SK-N-SH (cell line): ENCODE results near the gene TMEM266. TPM values are rescaled to one million over a fixed set of nuclear protein-coding genes. Genes with fewer than 3 reads are reported as not detected.

ENCODE experiments used
- CTCF ChIA-PET: fragments of 300-600, 350-600 bp; formaldehyde crosslinking; extraction: SDS; loops from one replicate; lab custom pipeline; 2021; lab: Yijun Ruan, JAX
- POLR2A ChIA-PET: fragments of 350-600 bp; sonication (Branson Sonifier 250); formaldehyde crosslinking; extraction: SDS; loops from one replicate; lab custom pipeline; 2020; ENCODE audit warnings: antibody characterized with exemption, inconsistent platforms; lab: Yijun Ruan, JAX
- DNase-seq: peaks from one replicate; pipeline ENCODE4 v3.0.0; 2012
- H2AFZ ChIP-seq: fragments of 200-600 bp; sonication (generic); 2 replicates; pipeline ENCODE4 v1.8.1; 2016; ENCODE audit warnings: antibody characterized with exemption, mild to moderate bottlenecking, low read depth
- H3F3A ChIP-seq: fragments of 200-600 bp; sonication (generic); replicated peaks from 2 replicates; pipeline ENCODE3; 2016; ENCODE audit warnings: antibody characterized with exemption, mild to moderate bottlenecking; ENCODE audit not compliant: insufficient read depth
- H3K27ac ChIP-seq, 2 experiments: fragments of 200-500 bp in 1 of 2; fragments of 200-600 bp in 1 of 2; sonication (Bioruptor generic) in 1 of 2; sonication (generic), shearing (Covaris generic) in 1 of 2; 2 replicates each; pipeline versions ENCODE4 v1.5.1 to v1.6.1; 2014 to 2016; ENCODE audit warnings: low read depth in 2 of 2, inconsistent platforms in 1 of 2, low read length in 1 of 2, mild to moderate bottlenecking in 1 of 2, mixed read lengths in 1 of 2
- H3K27me3 ChIP-seq: fragments of 200-600 bp; sonication (generic), shearing (Covaris generic); 2 replicates; pipeline ENCODE4 v1.6.1; 2016; ENCODE audit warnings: mixed run types; ENCODE audit not compliant: insufficient read depth
- H3K36me3 ChIP-seq, 2 experiments: fragments of 200-500 bp in 1 of 2; fragments of 200-600 bp in 1 of 2; sonication (Bioruptor generic) in 1 of 2; sonication (generic) in 1 of 2; replicated peaks in 1 of 2; 2 replicates each; pipeline versions ENCODE3 to v1.5.1; 2014 to 2016; ENCODE audit warnings: low read length in 1 of 2, mild to moderate bottlenecking in 1 of 2; ENCODE audit not compliant: insufficient read depth in 2 of 2, control insufficient read depth in 1 of 2
- H3K4me1 ChIP-seq, 2 experiments: fragments of 200-500 bp in 1 of 2; fragments of 200-600 bp in 1 of 2; sonication (Bioruptor generic) in 1 of 2; sonication (generic), shearing (Covaris generic) in 1 of 2; 2 replicates each; pipeline versions ENCODE4 v1.5.1 to v1.6.1; 2014 to 2016; ENCODE audit warnings: low read depth in 1 of 2, low read length in 1 of 2, mixed run types in 1 of 2; ENCODE audit not compliant: insufficient read depth in 2 of 2, control insufficient read depth in 1 of 2
- H3K4me2 ChIP-seq: fragments of 200-600 bp; sonication (generic), shearing (Covaris generic); 2 replicates; pipeline ENCODE4 v1.6.1; 2017; ENCODE audit warnings: mixed run types
- H3K4me3 ChIP-seq, 2 experiments: fragments of 200-500 bp in 1 of 2; fragments of 200-600 bp in 1 of 2; sonication (Bioruptor generic) in 1 of 2; sonication (generic), shearing (Covaris generic) in 1 of 2; 2 replicates each; pipeline versions ENCODE4 v1.5.1 to v1.8.1; 2014 to 2016; ENCODE audit warnings: low read depth in 2 of 2, inconsistent platforms in 1 of 2, low read length in 1 of 2, mild to moderate bottlenecking in 1 of 2, mixed read lengths in 1 of 2, moderate library complexity in 1 of 2
- H3K79me2 ChIP-seq: fragments of 200-600 bp; sonication (generic); 2 replicates; pipeline ENCODE4 v1.8.1; 2017; ENCODE audit warnings: mild to moderate bottlenecking; ENCODE audit not compliant: insufficient read depth
- H3K9ac ChIP-seq: fragments of 200-600 bp; sonication (generic); 2 replicates; pipeline ENCODE4 v1.6.1; 2017; ENCODE audit warnings: mixed run types
- H3K9me2 ChIP-seq: fragments of 200-600 bp; sonication (generic); 2 replicates; pipeline ENCODE4 v1.6.1; 2017; ENCODE audit warnings: mixed run types
- H3K9me3 ChIP-seq: fragments of 200-600 bp; sonication (generic); 2 replicates; pipeline ENCODE4 v1.6.1; 2017; ENCODE audit warnings: mixed run types, mild to moderate bottlenecking, moderate library complexity
- H4K20me1 ChIP-seq: fragments of 200-600 bp; sonication (generic); 2 replicates; pipeline ENCODE4 v1.6.1; 2017; ENCODE audit warnings: mild to moderate bottlenecking, mixed run types; ENCODE audit not compliant: insufficient read depth
- EZH2phosphoT487 ChIP-seq: fragments of 200-600 bp; sonication (generic); IDR thresholded peaks from 2 replicates; pipeline ENCODE4 v1.6.1; 2017; ENCODE audit warnings: low read depth, mixed run types, mild to moderate bottlenecking, antibody characterized with exemption, moderate library complexity, borderline replicate concordance
- FOSL2 ChIP-seq: IDR thresholded peaks from 2 replicates; pipeline ENCODE4 v1.4.0; 2012; ENCODE audit warnings: low read depth, mild to moderate bottlenecking, moderate library complexity, borderline replicate concordance
- GATA2 ChIP-seq: sonication (generic); formaldehyde crosslinking; IDR thresholded peaks from 2 replicates; pipeline ENCODE4 v1.5.0; 2020; ENCODE audit warnings: mild to moderate bottlenecking, missing genetic modification reagents
- POLR2AphosphoS5 ChIP-seq: IDR thresholded peaks from 2 replicates; pipeline ENCODE4 v1.6.1; 2012; ENCODE audit warnings: low read depth, low read length
- RAD21 ChIP-seq: IDR thresholded peaks from 2 replicates; pipeline ENCODE4 v1.6.1; 2012; ENCODE audit warnings: mild to moderate bottlenecking, low read length
- REST ChIP-seq: IDR thresholded peaks from 2 replicates; pipeline ENCODE4 v1.6.1; 2012; ENCODE audit warnings: mild to moderate bottlenecking, low read depth, low read length, moderate library complexity
- RFX5 ChIP-seq: IDR thresholded peaks from 2 replicates; pipeline ENCODE4 v1.6.1; 2012; ENCODE audit warnings: mild to moderate bottlenecking, improper control_type of control experiment, low read length
- SMC3 ChIP-seq: IDR thresholded peaks from 2 replicates; pipeline ENCODE4 v1.6.1; 2012; ENCODE audit warnings: low read depth, low read length, improper control_type of control experiment
- ZBTB33 ChIP-seq: IDR thresholded peaks from 2 replicates; pipeline ENCODE4 v1.4.0; 2012; ENCODE audit warnings: low read depth, borderline replicate concordance
- WGBS: methylation state at CpG from one replicate; pipeline ENCODE4 v1.1.6; 2017; ENCODE audit warnings: low lambda C conversion rate; 5-methylcytosine and 5-hydroxymethylcytosine counted together
- polyA plus RNA-seq, 3 experiments: library from polyadenylated mRNA; depleted of rRNA; stranded (reverse); fragments of >200 nt; gene quantifications; 2 replicates each; pipeline ENCODE4 v1.2.3, GENCODE V29; 2012
- TF ChIP-seq, protein P1 (sequence below): IDR thresholded peaks from 2 replicates; pipeline ENCODE4 v1.4.0; 2012; ENCODE audit warnings: low read depth, borderline replicate concordance

TMEM266 gene
- polyA plus RNA-seq, 1 of the 3 experiments (the other 2 are of a cell fraction) = 0.07 TPM

GRCh38 chr15:76147906-76148570 is 88.3 kb downstream of the TMEM266 start (continued):
- TF ChIP-seq RAD21 = peak; percentile 77
- no peak for TF ChIP-seq FOSL2
- TF ChIP-seq GATA2 = no peak
- no peak for TF ChIP-seq POLR2AphosphoS5
- no peak for TF ChIP-seq EZH2phosphoT487
- TF ChIP-seq SMC3 = peak; percentile 45
- TF ChIP-seq RFX5 = no peak
- no peak for TF ChIP-seq REST
- TF ChIP-seq, all 33 proteins: peak for 3

DNA sequence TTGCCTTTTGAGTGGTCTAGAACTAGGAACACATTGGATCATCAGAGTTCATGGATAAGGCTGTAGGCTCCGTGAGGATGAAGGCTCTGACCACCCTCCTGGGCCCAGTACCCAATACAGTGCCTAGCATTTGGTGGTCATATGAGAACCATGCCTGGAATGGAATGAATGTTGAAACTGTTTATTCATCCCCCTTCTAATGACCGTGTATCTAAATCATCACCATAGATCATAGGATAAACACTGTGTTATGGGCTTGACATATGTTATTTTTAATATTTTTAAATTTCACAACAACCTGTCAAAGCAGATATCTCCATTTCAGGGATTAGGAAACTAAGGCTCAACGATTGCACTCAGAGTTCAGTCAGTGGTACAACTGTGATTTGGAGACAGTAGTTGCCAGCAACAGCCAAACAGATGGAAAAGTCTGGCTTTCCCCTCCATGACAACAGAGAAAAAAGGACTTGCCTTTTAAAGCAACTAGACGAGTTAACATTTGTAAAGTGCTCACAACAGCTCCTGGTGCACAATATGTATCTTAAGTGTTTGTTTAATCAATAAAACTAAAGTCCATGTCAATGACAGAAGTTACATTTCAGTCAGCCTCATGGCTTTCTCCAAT is 89.6 kb downstream of the TMEM266 start:
- no peaks in the 10 kb centered on the region for H3K36me3 ChIP-seq
- peaks cover 13% of the 10 kb centered on the region; the same call in 1 of the 2 replicates for H3K27me3 ChIP-seq
- no peaks in the 10 kb centered on the region for H3F3A ChIP-seq
- H3K4me3 ChIP-seq = no peak overlapping the region
- H3K9me3 ChIP-seq = no peaks in the 10 kb centered on the region
- H3K9me2 ChIP-seq = no peaks in the 10 kb centered on the region
- no peak overlapping the region for H3K4me2 ChIP-seq
- ChIA-PET CTCF (interaction anchor here (1.1 to 19.6 kb wide), 13 partner anchors 6 to 718 kb away, joined by 3 to 279 read pairs (median 6); partner anchors contain the start of gene TMEM266), POLR2A (no interaction called here)
- no peak overlapping the region for H2AFZ ChIP-seq
- no peak for DNase-seq
- no peaks in the 10 kb centered on the region for H4K20me1 ChIP-seq
- H3K79me2 ChIP-seq = no peaks in the 10 kb centered on the region
- no peak overlapping the region for H3K9ac ChIP-seq
- TF ChIP-seq, protein P1, sequence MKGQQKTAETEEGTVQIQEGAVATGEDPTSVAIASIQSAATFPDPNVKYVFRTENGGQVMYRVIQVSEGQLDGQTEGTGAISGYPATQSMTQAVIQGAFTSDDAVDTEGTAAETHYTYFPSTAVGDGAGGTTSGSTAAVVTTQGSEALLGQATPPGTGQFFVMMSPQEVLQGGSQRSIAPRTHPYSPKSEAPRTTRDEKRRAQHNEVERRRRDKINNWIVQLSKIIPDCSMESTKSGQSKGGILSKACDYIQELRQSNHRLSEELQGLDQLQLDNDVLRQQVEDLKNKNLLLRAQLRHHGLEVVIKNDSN = no peak
- TF ChIP-seq ZBTB33 = no peak
- 62% methylated on average over 4 of the region's 4 CpGs for WGBS
- H3K27ac ChIP-seq = no peak overlapping the region
- H3K4me1 ChIP-seq = peaks cover 5 to 6% of the 10 kb centered on the region in 2 experiments; a peak in 1 of 4 replicates
